HepG2 (cell line): ENCODE data around the gene MYADML2. TPM values are rescaled to one million over a fixed set of nuclear protein-coding genes. Genes with fewer than 3 reads are reported as not detected.
A peak's percentile ranks its signal among the peaks of the same experiment; 100 is the strongest.

Experiments used
- AGO2 ChIP-seq: fragments of 200-400 bp; formaldehyde crosslinking; optimal IDR thresholded peaks from 2 replicates; pipeline ENCODE3; 2017; ENCODE audit warnings: mild to moderate bottlenecking, low read depth, low read length, moderate library complexity
- AHR ChIP-seq: IDR thresholded peaks from 2 replicates; pipeline ENCODE4 v1.6.1; 2018; ENCODE audit warnings: missing genetic modification reagents, missing compliant biosample characterization
- AKNA ChIP-seq: sonication (generic); formaldehyde crosslinking; IDR thresholded peaks from 2 replicates; pipeline ENCODE4 v1.4.0; 2020; ENCODE audit warnings: missing genetic modification reagents, borderline replicate concordance
- ATF7 ChIP-seq, 2 experiments: fragments of 450-650 bp in 1 of 2; sonication (generic) in 1 of 2; formaldehyde crosslinking in 1 of 2; IDR thresholded peaks; 2 replicates each; pipeline versions ENCODE4 v1.4.0 to v1.6.1; 2016 to 2020; ENCODE audit warnings: antibody characterized with exemption in 1 of 2, mild to moderate bottlenecking in 1 of 2, missing genetic modification reagents in 1 of 2
- EZH2 ChIP-seq: conservative IDR thresholded peaks from 2 replicates; pipeline ENCODE4 v1.6.1; 2012; ENCODE audit warnings: mild to moderate bottlenecking, low read depth, low read length, moderate library complexity
- HOMEZ ChIP-seq: IDR thresholded peaks from 2 replicates; pipeline ENCODE4 v1.6.1; 2016; ENCODE audit warnings: low read depth
- HOXA3 ChIP-seq: sonication (generic); formaldehyde crosslinking; IDR thresholded peaks from 2 replicates; pipeline ENCODE4 v1.5.0; 2020; ENCODE audit warnings: missing genetic modification reagents
- IRF9 ChIP-seq: sonication (generic); formaldehyde crosslinking; IDR thresholded peaks from 2 replicates; pipeline ENCODE4 v1.8.0; 2022; ENCODE audit warnings: missing genetic modification reagents, mild to moderate bottlenecking, borderline replicate concordance
- KDM1A ChIP-seq: IDR thresholded peaks from 2 replicates; pipeline ENCODE4 v1.6.1; 2016; ENCODE audit warnings: missing compliant biosample characterization
- MAZ ChIP-seq, 2 experiments: sonication (generic) in 1 of 2; formaldehyde crosslinking in 1 of 2; IDR thresholded peaks; 2 replicates each; pipeline versions ENCODE4 v1.5.0 to v1.6.1; 2012 to 2020; ENCODE audit warnings: low read depth in 2 of 2, mild to moderate bottlenecking in 2 of 2, borderline replicate concordance in 1 of 2, improper control_type of control experiment in 1 of 2, low read length in 1 of 2, missing genetic modification reagents in 1 of 2, moderate library complexity in 1 of 2
- NFE2L1 ChIP-seq: sonication (generic); formaldehyde crosslinking; IDR thresholded peaks from 2 replicates; pipeline ENCODE4 v1.4.0; 2020; ENCODE audit warnings: missing genetic modification reagents, mild to moderate bottlenecking, borderline replicate concordance
- ZFP90 ChIP-seq: sonication (generic); formaldehyde crosslinking; IDR thresholded peaks from 2 replicates; pipeline ENCODE4 v1.8.0; 2022; ENCODE audit warnings: missing genetic modification reagents, mild to moderate bottlenecking, inconsistent platforms, borderline replicate concordance
- ZNF251 ChIP-seq: sonication (generic); formaldehyde crosslinking; IDR thresholded peaks from 2 replicates; pipeline ENCODE4 v1.9.0; 2021; ENCODE audit warnings: mild to moderate bottlenecking, missing genetic modification reagents
- ZNF274 ChIP-seq: sonication (generic); formaldehyde crosslinking; IDR thresholded peaks from 2 replicates; pipeline ENCODE4 v1.5.1; 2020; ENCODE audit warnings: mild to moderate bottlenecking, missing genetic modification reagents
- ZNF329 ChIP-seq: sonication (generic); formaldehyde crosslinking; IDR thresholded peaks from 2 replicates; pipeline ENCODE4 v1.9.0; 2021; ENCODE audit warnings: low read depth, mild to moderate bottlenecking, missing genetic modification reagents
- ZNF34 ChIP-seq: sonication (generic); formaldehyde crosslinking; IDR thresholded peaks from 2 replicates; pipeline ENCODE4 v1.4.0; 2020; ENCODE audit warnings: mild to moderate bottlenecking, missing genetic modification reagents, borderline replicate concordance
- ZNF558 ChIP-seq: sonication (generic); formaldehyde crosslinking; IDR thresholded peaks from 2 replicates; pipeline ENCODE4 v1.9.0; 2022; ENCODE audit warnings: mild to moderate bottlenecking, missing genetic modification reagents, borderline replicate concordance
- ZSCAN9 ChIP-seq: IDR thresholded peaks from 2 replicates; pipeline ENCODE4 v1.6.1; 2016; ENCODE audit warnings: borderline replicate concordance
- ZZZ3 ChIP-seq: sonication (generic); formaldehyde crosslinking; IDR thresholded peaks from 2 replicates; pipeline ENCODE4 v1.4.0; 2020; ENCODE audit warnings: missing genetic modification reagents, mild to moderate bottlenecking, borderline replicate concordance
- polyA plus RNA-seq, 8 experiments: library from polyadenylated mRNA; depleted of rRNA in 3 of 8; stranded (reverse) in 7 of 8; unstranded in 1 of 8; fragments of >200 nt; fragmentation: Illumina TruSeq in 4 of 8; extraction: Trizol in 4 of 8; gene quantifications; 2 replicates each; pipeline versions ENCODE4 v1.2.1 to v1.2.3, GENCODE V29; 2011 to 2016; ENCODE audit warnings: low read depth in 4 of 8, missing spikeins in 1 of 8, mixed read lengths in 1 of 8; ENCODE audit not compliant: insufficient read depth in 1 of 8
- total RNA-seq, 5 experiments: library from RNA; depleted of rRNA; stranded (reverse); fragments of >200 nt; fragmentation: Illumina TruSeq; extraction: Trizol; gene quantifications; 2 replicates each; pipeline ENCODE4 v1.2.3, GENCODE V29; 2016; ENCODE audit warnings: low read depth in 1 of 5

MYADML2 gene
- total and polyA plus RNA-seq, 2 of the 13 experiments (the other 11 are each of a cell fraction or from before 2014, with no cell fraction given), result not detected

GRCh38 chr17:81967533-81968395, 20.7 kb upstream of the MYADML2 start (continued):
- peak; percentile 92 for TF ChIP-seq MAZ (IDR thresholded peaks at IDR 0.05; ENCODE audit: borderline replicate concordance, low read depth, low read length)
- peak; percentile 98 for TF ChIP-seq MAZ (CRISPR knock-in tag; IDR thresholded peaks at IDR 0.05; ENCODE audit: low read depth)
- TF ChIP-seq ZNF329, result no peak
- no peak for TF ChIP-seq EZH2
- TF ChIP-seq ZFP90 (CRISPR knock-in tag), result peak; percentile 85; the same call in 1 of the 2 replicates
- peak; percentile 76 for TF ChIP-seq HOMEZ (CRISPR knock-in tag)
- peak; percentile 93 for TF ChIP-seq ZNF558 (CRISPR knock-in tag)
- TF ChIP-seq KDM1A (CRISPR knock-in tag), result peak; percentile 62; the same call in 1 of the 2 replicates
- peak; percentile 95 for TF ChIP-seq HOXA3 (CRISPR knock-in tag)
- peak; percentile 92 for TF ChIP-seq AGO2
- peak; percentile 70 for TF ChIP-seq ZSCAN9 (CRISPR knock-in tag)
- TF ChIP-seq AKNA (CRISPR knock-in tag), result 0 out of 2 replicates have a peak, but pooled peaks have one; percentile 64
- TF ChIP-seq ZZZ3, result peak; percentile 87
- TF ChIP-seq NFE2L1 (CRISPR knock-in tag), result no peak
- TF ChIP-seq ZNF34 (CRISPR knock-in tag), result peak; percentile 77; the same call in 1 of the 2 replicates
- TF ChIP-seq ZNF274 (CRISPR knock-in tag), result peak; percentile 95
- no peak for TF ChIP-seq ATF7 (IDR thresholded peaks at IDR 0.05)
- peak; percentile 55; the same call in 1 of the 2 replicates for TF ChIP-seq ATF7 (CRISPR knock-in tag; IDR thresholded peaks at IDR 0.05)
- TF ChIP-seq IRF9 (CRISPR knock-in tag), result peak; percentile 67; the same call in 1 of the 2 replicates
- no peak for TF ChIP-seq AHR (CRISPR knock-in tag)
- TF ChIP-seq ZNF251 (CRISPR knock-in tag), result no peak; the same call in 1 of the 2 replicates
